HCT116 (cell line): ENCODE results near the gene INF2.

Experiments
- ATF3 ChIP-seq: IDR thresholded peaks from 2 replicates; pipeline ENCODE4 v1.6.1; 2012
- CTCF ChIP-seq, 3 experiments: fragments of 200-600 bp in 1 of 3; sonication (generic) in 1 of 3; IDR thresholded peaks in 2 of 3; conservative IDR thresholded peaks in 1 of 3; 2 replicates each; pipeline ENCODE4 v1.5.1; 2012 to 2017; ENCODE audit warnings: low read depth in 2 of 3, low read length in 2 of 3, antibody characterized with exemption in 1 of 3, borderline replicate concordance in 1 of 3, control low read depth in 1 of 3, mild to moderate bottlenecking in 1 of 3, mixed read lengths in 1 of 3, mixed run types in 1 of 3, moderate library complexity in 1 of 3; ENCODE audit not compliant: insufficient read depth in 1 of 3
- ELF1 ChIP-seq: IDR thresholded peaks from 2 replicates; pipeline ENCODE4 v1.6.1; 2012; ENCODE audit warnings: low read depth, borderline replicate concordance
- EZH2 ChIP-seq: fragments of 200-600 bp; sonication (generic); IDR thresholded peaks from 2 replicates; pipeline ENCODE4 v1.6.1; 2017; ENCODE audit warnings: antibody characterized with exemption, mixed run types
- MAX ChIP-seq: IDR thresholded peaks from 2 replicates; pipeline ENCODE4 v1.6.1; 2012
- POLR2A ChIP-seq: IDR thresholded peaks from 2 replicates; pipeline ENCODE4 v1.7.0; 2011; ENCODE audit warnings: borderline replicate concordance; ENCODE audit not compliant: insufficient read depth, insufficient read length; ENCODE audit errors: extremely low read depth
- POLR2AphosphoS5 ChIP-seq: IDR thresholded peaks from 2 replicates; pipeline ENCODE4 v1.6.1; 2011; ENCODE audit warnings: mild to moderate bottlenecking, low read depth, low read length, moderate library complexity
- RAD21 ChIP-seq: IDR thresholded peaks from 2 replicates; pipeline ENCODE4 v1.6.1; 2012; ENCODE audit warnings: low read depth, mild to moderate bottlenecking
- REST ChIP-seq: IDR thresholded peaks from 2 replicates; pipeline ENCODE4 v1.6.1; 2012; ENCODE audit warnings: low read depth
- SRF ChIP-seq: IDR thresholded peaks from 2 replicates; pipeline ENCODE4 v1.6.1; 2012; ENCODE audit warnings: low read depth
- ZNF274 ChIP-seq: fragments of 200-500 bp; sonication (Bioruptor generic); IDR thresholded peaks from 2 replicates; pipeline ENCODE4 v1.6.1; 2014; ENCODE audit warnings: mild to moderate bottlenecking, low read depth, low read length, inconsistent platforms

GRCh38 chr14:104639885-104640548 is 49.4 kb upstream of the INF2 start:
- TF ChIP-seq RAD21 (peak; percentile 98), REST (no peak), POLR2A (no peak), CTCF (IDR thresholded peaks at IDR 0.05 in 2 of 3, conservative IDR thresholded peaks at IDR 0.05 in 1 of 3; ENCODE audit: borderline replicate concordance in 1 of 3, insufficient read depth in 1 of 3, low read depth in 2 of 3, low read length in 2 of 3) (peak; percentile 89 to 98 (median 96)), EZH2 (no peak), POLR2AphosphoS5 (no peak), SRF (no peak), ATF3 (no peak), MAX (no peak), ELF1 (no peak), ZNF274 (no peak)
